Type B pancreatic cell (in vitro differentiated cells): Measurements from ENCODE around the gene CNKSR3. TPM values are rescaled to one million over a fixed set of nuclear protein-coding genes. Genes with fewer than 3 reads are reported as not detected.

ENCODE experiments used
- DNase-seq: peaks from one replicate; pipeline ENCODE4 v3.0.0; 2021; ENCODE audit warnings: mixed read lengths; ENCODE audit not compliant: unreplicated experiment; ENCODE audit errors: extremely low spot score
- H3K27ac Mint-ChIP-seq: 2 replicates; pipeline ENCODE4 v1.8.0; 2021; ENCODE audit warnings: mild to moderate bottlenecking, mixed read lengths
- H3K27me3 Mint-ChIP-seq: 2 replicates; pipeline ENCODE4 v1.8.0; 2021; ENCODE audit warnings: mixed read lengths
- H3K36me3 Mint-ChIP-seq: 2 replicates; pipeline ENCODE4 v1.8.0; 2021; ENCODE audit warnings: mixed read lengths
- H3K4me1 Mint-ChIP-seq: one replicate; pipeline ENCODE4 v1.8.0; 2021; ENCODE audit warnings: mixed read lengths; ENCODE audit not compliant: unreplicated experiment
- H3K4me3 Mint-ChIP-seq: 2 replicates; pipeline ENCODE4 v1.8.0; 2021; ENCODE audit warnings: mild to moderate bottlenecking, mixed read lengths
- H3K9me3 Mint-ChIP-seq: 2 replicates; pipeline ENCODE4 v1.8.0; 2021; ENCODE audit warnings: mixed read lengths
- CTCF ChIP-seq: fragments of 200-600 bp; sonication (generic); conservative IDR thresholded peaks from 2 replicates; pipeline ENCODE4 v1.5.0; 2021; ENCODE audit warnings: antibody characterized with exemption, mild to moderate bottlenecking
- total RNA-seq: library from RNA; stranded (reverse); gene quantifications from 2 replicates; pipeline ENCODE4 v1.2.1, GENCODE V29; 2021; ENCODE audit warnings: low replicate concordance

CNKSR3 gene
- total RNA-seq, 1 donor from 2014 or later, result 31.0 TPM

- Mint-ChIP-seq H3K4me3 (no peak overlapping the region), H3K27ac (no peak overlapping the region), H3K9me3 (no peaks in the 10 kb centered on the region), H3K36me3 (peaks cover 37% of the 10 kb centered on the region), H3K4me1 (peaks cover 15% of the 10 kb centered on the region), H3K27me3 (no peaks in the 10 kb centered on the region)
- no peak for TF ChIP-seq CTCF
- no peak for DNase-seq
Observed at GRCh38 chr6:154407440-154407839, 103.0 kb downstream of the CNKSR3 start.

- no peak overlapping the region for H3K27ac Mint-ChIP-seq
- peaks cover 16% of the 10 kb centered on the region for H3K4me1 Mint-ChIP-seq
- H3K27me3 Mint-ChIP-seq, result no peaks in the 10 kb centered on the region
- no peaks in the 10 kb centered on the region for H3K9me3 Mint-ChIP-seq
- H3K4me3 Mint-ChIP-seq, result no peak overlapping the region
- TF ChIP-seq CTCF, result no peak
- peaks cover 36% of the 10 kb centered on the region for H3K36me3 Mint-ChIP-seq
- DNase-seq, result no peak
Observed at GRCh38 chr6:154406869-154407268, 103.6 kb downstream of the CNKSR3 start.

GRCh38 chr6:154406301-154406700, 104.2 kb downstream of the CNKSR3 start:
- H3K4me1 Mint-ChIP-seq, result peaks cover 19% of the 10 kb centered on the region

GRCh38 chr6:154404791-154405400, 105.6 kb downstream of the CNKSR3 start:
- no peak for TF ChIP-seq CTCF
- Mint-ChIP-seq H3K4me1 (peaks cover 8% of the 10 kb centered on the region), H3K27ac (no peak overlapping the region), H3K4me3 (no peak overlapping the region), H3K9me3 (no peaks in the 10 kb centered on the region), H3K36me3 (peaks cover 39% of the 10 kb centered on the region), H3K27me3 (no peaks in the 10 kb centered on the region)
- DNase-seq, result no peak

More at GRCh38 chr6:154406301-154406700, 104.2 kb downstream of the CNKSR3 start:
- Mint-ChIP-seq H3K36me3 (peaks cover 42% of the 10 kb centered on the region), H3K27ac (no peak overlapping the region), H3K27me3 (no peaks in the 10 kb centered on the region), H3K4me3 (no peak overlapping the region), H3K9me3 (no peaks in the 10 kb centered on the region)
- TF ChIP-seq CTCF, result no peak
- DNase-seq, result no peak

- DNase-seq, result no peak
- H3K4me1 Mint-ChIP-seq, result peaks cover 8% of the 10 kb centered on the region
- H3K27me3 Mint-ChIP-seq, result no peaks in the 10 kb centered on the region
- no peak for TF ChIP-seq CTCF
- H3K36me3 Mint-ChIP-seq, result peaks cover 38% of the 10 kb centered on the region
- H3K27ac Mint-ChIP-seq, result no peak overlapping the region
- H3K4me3 Mint-ChIP-seq, result no peak overlapping the region
- H3K9me3 Mint-ChIP-seq, result no peaks in the 10 kb centered on the region
Observed at GRCh38 chr6:154403788-154404187, 106.7 kb downstream of the CNKSR3 start.
